Uterus (tissue), 4 donors: ENCODE data around the gene SARS2. TPM values are rescaled to one million over a fixed set of nuclear protein-coding genes. Genes with fewer than 3 reads are reported as not detected.

Experiments used
- DNase-seq, 2 donors: peaks; one replicate each; pipeline ENCODE4 v3.0.0-alpha.2; 2019 to 2020
- H3K27ac ChIP-seq, 2 donors: fragments of 200-600 bp; sonication (generic); 1 replicate in 1 of 2; 2 replicates in 1 of 2; pipeline ENCODE4 v1.5.1; 2016 to 2018
- H3K27me3 ChIP-seq, 2 donors: fragments of 200-600 bp; sonication (generic); one replicate each; pipeline ENCODE4 v1.5.1; 2018 to 2019; ENCODE audit warnings: control low read depth in 1 of 2
- H3K36me3 ChIP-seq, 2 donors: fragments of 200-600 bp; sonication (generic); one replicate each; pipeline ENCODE4 v1.5.1; 2019; ENCODE audit warnings: control low read depth in 1 of 2
- H3K4me1 ChIP-seq, 2 donors: fragments of 200-600 bp; sonication (generic); one replicate each; pipeline ENCODE4 v1.5.1; 2018 to 2019; ENCODE audit warnings: control low read depth in 1 of 2
- H3K4me3 ChIP-seq, 2 donors: fragments of 200-600 bp; sonication (generic); 1 replicate in 1 of 2; 2 replicates in 1 of 2; pipeline ENCODE4 v1.5.1; 2018 to 2019; ENCODE audit warnings: mild to moderate bottlenecking in 1 of 2
- H3K9me3 ChIP-seq, 2 donors: fragments of 200-600 bp; sonication (generic); one replicate each; pipeline ENCODE4 v1.5.1; 2019; ENCODE audit warnings: control low read depth in 1 of 2
- CTCF ChIP-seq, 4 experiments: fragments of 200-600 bp in 2 of 4; fragments of 450-650 bp in 2 of 4; sonication (generic) in 2 of 4; IDR thresholded peaks; one replicate each; pipeline ENCODE4 v1.5.1; 2016 to 2019; ENCODE audit warnings: antibody characterized with exemption in 4 of 4, mild to moderate bottlenecking in 2 of 4, moderate library complexity in 1 of 4
- POLR2A ChIP-seq, 2 donors: fragments of 450-650 bp; IDR thresholded peaks; one replicate each; pipeline ENCODE4 v1.6.1; 2016; ENCODE audit warnings: antibody characterized with exemption in 2 of 2, mild to moderate bottlenecking in 1 of 2, moderate library complexity in 1 of 2
- intact Hi-C: fragments of 100-400 bp; cut with DNase I; formaldehyde crosslinking; loops from one replicate; pipeline ENCODE4 v1.15.1; 2023; ENCODE audit warnings: low total_unique reads
- total RNA-seq, 4 donors: library from RNA; depleted of rRNA in 3 of 4; stranded (reverse); fragments of >200 nt in 3 of 4; gene quantifications; one replicate each; pipeline versions ENCODE4 v1.1.0 to v1.2.4, GENCODE V29; 2014 to 2023
- donor health status: DM: yes; HTN: yes; CAD: no.

Gene SARS2
- total RNA-seq, 4 donors from 2014 or later = 1.3 to 18.4 (median 10.6) TPM

- no peak for DNase-seq
- Histone ChIP-seq H3K4me1 (peaks cover 0 to 4% of the 10 kb centered on the region in 2 donors), H3K27ac (no peak overlapping the region), H3K9me3 (no peaks in the 10 kb centered on the region), H3K4me3 (no peak overlapping the region), H3K36me3 (no peaks in the 10 kb centered on the region), H3K27me3 (no peaks in the 10 kb centered on the region)
- TF ChIP-seq CTCF (IDR thresholded peaks at IDR 0.05) = no peak
- no peak for TF ChIP-seq POLR2A (IDR thresholded peaks at IDR 0.05)
- intact Hi-C loops = no loop called here
Observed at GRCh38 chr19:38953677-38954076, 23.1 kb upstream of the SARS2 start.

DNA sequence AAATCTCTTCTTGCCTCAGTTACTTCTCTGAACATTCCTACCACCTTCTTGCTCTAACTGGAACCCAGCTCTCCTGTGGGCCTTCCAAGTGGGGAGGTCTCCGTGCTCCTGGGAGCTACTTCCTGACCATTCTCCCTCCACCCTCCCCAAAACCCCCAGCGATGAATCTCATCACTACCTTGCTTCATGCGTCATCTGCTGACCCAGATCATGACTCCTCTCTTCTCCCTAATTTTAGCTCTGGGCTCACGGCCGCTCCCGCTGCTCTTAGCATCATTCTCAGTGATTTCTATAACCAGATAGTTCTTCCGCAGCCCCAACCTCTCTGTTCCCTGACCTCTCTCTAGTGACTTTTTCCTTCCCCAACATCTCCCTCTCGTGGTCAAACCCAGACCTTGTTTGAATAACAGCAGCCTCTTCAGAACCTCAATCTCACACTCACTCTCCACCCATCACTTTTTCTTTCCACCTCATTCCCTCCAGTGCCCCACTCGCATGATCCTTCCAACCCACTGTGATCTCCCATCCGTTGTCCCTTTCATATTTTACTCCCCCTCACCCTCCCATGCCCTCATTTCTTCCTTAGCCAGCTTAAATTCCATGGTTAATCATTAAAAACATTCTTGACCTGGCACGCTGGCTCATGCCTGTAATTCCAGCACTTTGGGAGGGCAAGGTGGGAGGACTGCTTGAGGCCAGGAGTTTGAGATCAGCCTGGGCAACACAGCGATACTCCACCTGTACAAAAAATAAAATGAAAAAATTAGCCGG lies 22.0 kb upstream of the SARS2 start:
- intact Hi-C loops = no loop called here
- TF ChIP-seq CTCF (IDR thresholded peaks at IDR 0.05) (no peak), POLR2A (IDR thresholded peaks at IDR 0.05) (no peak)
- no peak for DNase-seq
- Histone ChIP-seq H3K4me3 (no peak overlapping the region), H3K27ac (no peak overlapping the region), H3K36me3 (no peaks in the 10 kb centered on the region), H3K9me3 (no peaks in the 10 kb centered on the region), H3K27me3 (no peaks in the 10 kb centered on the region), H3K4me1 (peaks cover 0 to 4% of the 10 kb centered on the region in 2 donors)

DNA sequence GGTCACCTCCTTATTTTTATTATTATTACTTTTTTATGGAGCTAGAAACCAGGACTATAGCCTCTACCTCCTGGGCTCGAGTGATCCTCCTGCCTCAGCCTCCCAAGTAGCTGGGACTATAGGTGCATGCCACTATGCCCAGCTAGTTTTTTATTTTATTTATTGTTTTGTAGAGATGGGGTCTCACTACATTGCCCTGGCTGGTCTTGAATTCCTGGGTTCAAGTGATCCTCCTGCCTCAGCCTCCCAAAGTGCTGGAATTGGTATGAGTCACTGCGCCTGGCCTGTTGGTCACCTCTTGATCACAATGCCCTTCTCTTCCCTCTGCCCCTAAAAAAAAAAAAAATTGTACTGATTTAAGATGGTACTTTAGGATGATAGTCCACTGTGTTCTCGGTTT lies 20.6 kb upstream of the SARS2 start:
- Histone ChIP-seq H3K27ac (no peak overlapping the region), H3K36me3 (no peaks in the 10 kb centered on the region), H3K9me3 (no peaks in the 10 kb centered on the region), H3K4me1 (peaks cover 0 to 4% of the 10 kb centered on the region in 2 donors), H3K4me3 (no peak overlapping the region), H3K27me3 (no peaks in the 10 kb centered on the region)
- intact Hi-C loops = no loop called here
- TF ChIP-seq POLR2A (IDR thresholded peaks at IDR 0.05) = no peak
- no peak for TF ChIP-seq CTCF (IDR thresholded peaks at IDR 0.05)
- no peak for DNase-seq

DNA sequence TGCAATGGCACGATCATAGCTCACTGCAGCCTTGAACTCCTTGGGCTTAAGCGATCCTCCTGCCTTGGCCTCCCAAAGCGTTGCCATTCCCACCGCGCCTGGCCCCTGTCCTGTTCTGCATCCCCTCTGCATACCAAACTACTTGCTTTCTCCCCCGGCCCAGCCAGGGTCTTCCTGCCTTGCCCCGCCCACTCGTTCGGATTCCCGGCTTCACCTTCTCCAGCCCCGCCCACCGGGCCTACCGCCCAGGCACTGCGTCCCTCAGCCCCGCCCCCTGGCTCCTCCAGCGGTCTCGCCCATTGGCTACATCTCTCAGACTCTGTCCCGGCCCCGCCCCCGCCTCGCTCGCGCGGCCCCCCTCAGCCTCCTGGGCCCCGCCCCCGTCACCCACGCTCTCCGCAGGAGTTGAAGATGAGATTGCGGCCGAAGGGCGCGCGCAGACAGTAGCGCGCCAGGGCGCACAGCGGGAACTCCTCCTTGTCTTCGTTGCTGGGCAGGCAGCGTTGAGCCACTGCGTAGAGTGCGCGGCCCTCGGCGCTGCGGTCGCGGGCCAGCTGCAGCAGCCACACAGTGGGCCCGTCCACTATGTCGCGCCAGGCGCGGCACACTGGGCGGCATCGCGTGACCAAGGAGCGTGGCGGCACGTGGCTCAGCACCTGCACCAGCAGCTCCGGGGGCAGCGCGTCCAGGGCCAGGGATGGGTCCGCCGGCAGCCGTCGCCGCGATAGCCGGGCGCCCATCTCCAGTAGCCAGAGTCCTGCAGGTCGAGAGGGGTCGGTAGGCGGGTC lies 19.2 kb upstream of the SARS2 start:
- Histone ChIP-seq H3K4me3 (peak overlapping the region; percentile 20 to 25), H3K27me3 (no peaks in the 10 kb centered on the region), H3K9me3 (no peaks in the 10 kb centered on the region), H3K4me1 (peaks cover 0 to 4% of the 10 kb centered on the region in 2 donors), H3K36me3 (no peaks in the 10 kb centered on the region), H3K27ac (no peak overlapping the region)
- no peak for TF ChIP-seq CTCF (IDR thresholded peaks at IDR 0.05)
- no peak for TF ChIP-seq POLR2A (IDR thresholded peaks at IDR 0.05)
- intact Hi-C loops = no loop called here
- peak; percentile 78 to 82 for DNase-seq
